ENCODE results near the gene AGAP1. TPM values are rescaled to one million over a fixed set of nuclear protein-coding genes. Genes with fewer than 3 reads are reported as not detected.

Gene AGAP1
- total RNA-seq, 1 donor from 2014 or later: 17.5 TPM

GRCh38 chr2:235534678-235535422, 41.0 kb downstream of the AGAP1 start:
- no peak for DNase-seq (ENCODE audit: low read depth)
- TF ChIP-seq CTCF (conservative IDR thresholded peaks at IDR 0.05; ENCODE audit: low read depth, low read length): no peak
- no peak overlapping the region for H3K4me3 ChIP-seq (ENCODE audit: low read depth, low read length)

DNA sequence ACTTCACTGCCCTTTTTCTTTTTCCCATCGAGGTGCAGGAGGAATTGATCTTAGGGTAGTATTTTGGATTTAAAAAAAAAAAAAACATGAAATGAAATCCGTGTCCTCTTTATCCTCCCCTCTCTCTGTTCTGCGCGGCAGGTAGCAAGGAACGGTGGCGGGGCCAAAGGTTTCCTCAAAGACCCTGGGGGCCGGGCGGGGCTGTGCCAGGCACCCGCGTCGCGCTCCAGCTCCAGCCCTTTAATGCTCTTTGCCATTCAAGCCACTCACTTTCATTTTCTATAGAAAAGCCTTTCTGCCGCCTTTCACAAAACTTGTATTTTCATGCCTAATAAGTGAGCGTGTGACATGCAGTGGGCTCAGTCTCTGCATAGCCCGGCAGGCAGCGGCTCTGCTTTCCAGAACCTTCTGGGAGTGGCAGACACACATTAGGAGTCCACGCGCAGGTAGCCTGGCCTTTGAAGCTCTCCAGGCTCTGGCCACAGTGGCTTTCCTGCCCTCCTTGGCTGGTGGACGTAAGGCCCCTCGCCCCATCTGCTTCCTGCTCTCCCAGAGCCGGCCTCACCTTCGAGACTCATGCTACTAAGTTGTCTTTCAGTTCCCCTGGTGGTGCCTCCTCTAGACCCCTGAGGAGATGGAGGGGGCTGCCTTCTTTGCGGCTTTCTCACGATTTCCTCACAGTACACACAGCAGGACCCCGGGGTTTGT, 41.7 kb downstream of the AGAP1 start:
- DNase-seq (ENCODE audit: low read depth): no peak
- H3K4me3 ChIP-seq (ENCODE audit: low read depth, low read length): no peak overlapping the region
- TF ChIP-seq CTCF (conservative IDR thresholded peaks at IDR 0.05; ENCODE audit: low read depth, low read length): no peak

- DNase-seq (ENCODE audit: low read depth): no peak
- no peak for TF ChIP-seq CTCF (conservative IDR thresholded peaks at IDR 0.05; ENCODE audit: low read depth, low read length)
- no peak overlapping the region for H3K4me3 ChIP-seq (ENCODE audit: low read depth, low read length)
Measured at GRCh38 chr2:235536711-235537110, 42.9 kb downstream of the AGAP1 start.

DNA sequence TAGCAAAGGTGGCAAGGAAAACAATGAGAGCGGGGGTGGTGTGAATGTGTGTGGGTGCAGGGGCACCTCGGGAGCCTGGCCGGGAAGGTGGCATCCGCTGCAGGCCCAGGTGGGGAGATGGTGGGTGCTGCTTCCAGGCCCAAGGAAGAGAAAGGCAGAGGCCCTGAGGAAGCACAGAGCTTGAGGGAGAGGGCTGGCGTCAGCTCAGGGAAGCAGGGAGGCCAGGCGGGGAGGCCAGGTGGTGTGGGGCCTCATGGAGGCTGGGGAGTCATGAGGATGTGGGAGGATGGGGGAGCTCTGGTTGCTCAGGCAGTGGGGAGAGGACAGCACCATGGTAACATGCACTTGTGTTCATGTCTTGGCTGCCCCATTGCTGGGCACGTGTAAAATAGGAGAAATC, 43.3 kb downstream of the AGAP1 start:
- no peak for DNase-seq (ENCODE audit: low read depth)
- no peak overlapping the region for H3K4me3 ChIP-seq (ENCODE audit: low read depth, low read length)
- TF ChIP-seq CTCF (conservative IDR thresholded peaks at IDR 0.05; ENCODE audit: low read depth, low read length): no peak

- H3K4me3 ChIP-seq (ENCODE audit: low read depth, low read length): no peak overlapping the region
- no peak for DNase-seq (ENCODE audit: low read depth)
- no peak for TF ChIP-seq CTCF (conservative IDR thresholded peaks at IDR 0.05; ENCODE audit: low read depth, low read length)
Measured at GRCh38 chr2:235537587-235537986, 43.7 kb downstream of the AGAP1 start.

GRCh38 chr2:235538144-235538639, 44.3 kb downstream of the AGAP1 start:
- no peak for DNase-seq (ENCODE audit: low read depth)
- TF ChIP-seq CTCF (conservative IDR thresholded peaks at IDR 0.05; ENCODE audit: low read depth, low read length): no peak
- H3K4me3 ChIP-seq (ENCODE audit: low read depth, low read length): no peak overlapping the region

Measured in epithelial cell of proximal tubule (primary cell).